ENCODE measurements around the gene KSR2. TPM values are rescaled to one million over a fixed set of nuclear protein-coding genes. Genes with fewer than 3 reads are reported as not detected.

KSR2 gene
- polyA plus RNA-seq, 1 experiment = not detected

DNA sequence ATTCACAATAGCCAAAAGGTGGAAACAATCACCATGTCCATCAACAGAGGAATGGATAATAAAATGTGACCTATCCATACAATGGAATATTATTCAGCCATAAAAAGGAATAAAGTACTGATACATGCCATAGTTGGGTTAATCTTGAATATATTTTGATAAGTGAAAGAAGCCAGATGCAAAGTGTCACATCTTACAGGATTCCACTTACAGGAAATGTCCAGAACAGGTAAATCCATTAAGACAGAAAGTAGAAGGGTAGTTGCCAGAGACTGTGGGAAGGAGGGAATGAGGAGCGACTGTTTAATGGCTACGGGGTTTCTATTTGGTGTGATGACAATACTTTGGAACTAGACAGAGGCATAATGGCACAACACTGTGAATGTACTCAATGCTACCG is 171.6 kb downstream of the KSR2 start:
- H3K4me3 ChIP-seq (ENCODE audit: low read depth, low read length) = no peak overlapping the region
- TF ChIP-seq, protein P1, sequence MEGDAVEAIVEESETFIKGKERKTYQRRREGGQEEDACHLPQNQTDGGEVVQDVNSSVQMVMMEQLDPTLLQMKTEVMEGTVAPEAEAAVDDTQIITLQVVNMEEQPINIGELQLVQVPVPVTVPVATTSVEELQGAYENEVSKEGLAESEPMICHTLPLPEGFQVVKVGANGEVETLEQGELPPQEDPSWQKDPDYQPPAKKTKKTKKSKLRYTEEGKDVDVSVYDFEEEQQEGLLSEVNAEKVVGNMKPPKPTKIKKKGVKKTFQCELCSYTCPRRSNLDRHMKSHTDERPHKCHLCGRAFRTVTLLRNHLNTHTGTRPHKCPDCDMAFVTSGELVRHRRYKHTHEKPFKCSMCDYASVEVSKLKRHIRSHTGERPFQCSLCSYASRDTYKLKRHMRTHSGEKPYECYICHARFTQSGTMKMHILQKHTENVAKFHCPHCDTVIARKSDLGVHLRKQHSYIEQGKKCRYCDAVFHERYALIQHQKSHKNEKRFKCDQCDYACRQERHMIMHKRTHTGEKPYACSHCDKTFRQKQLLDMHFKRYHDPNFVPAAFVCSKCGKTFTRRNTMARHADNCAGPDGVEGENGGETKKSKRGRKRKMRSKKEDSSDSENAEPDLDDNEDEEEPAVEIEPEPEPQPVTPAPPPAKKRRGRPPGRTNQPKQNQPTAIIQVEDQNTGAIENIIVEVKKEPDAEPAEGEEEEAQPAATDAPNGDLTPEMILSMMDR (IDR thresholded peaks at IDR 0.05; ENCODE audit: insufficient read depth, low read depth, low read length) = no peak
- no peak for DNase-seq (ENCODE audit: low read depth)
- H3K27me3 ChIP-seq (ENCODE audit: control insufficient read depth, insufficient read depth, low read length) = no peaks in the 10 kb centered on the region
- POLR2A ChIA-PET = no interaction called here
- CTCF ChIA-PET = interaction anchor here (0.6 to 1.5 kb wide), 2 partner anchors 22 to 40 kb away, joined by 3 read pairs; no protein-coding TSS in a partner anchor
- no peaks in the 10 kb centered on the region for H3K36me3 ChIP-seq (ENCODE audit: control insufficient read depth, insufficient read depth, low read length)

DNA sequence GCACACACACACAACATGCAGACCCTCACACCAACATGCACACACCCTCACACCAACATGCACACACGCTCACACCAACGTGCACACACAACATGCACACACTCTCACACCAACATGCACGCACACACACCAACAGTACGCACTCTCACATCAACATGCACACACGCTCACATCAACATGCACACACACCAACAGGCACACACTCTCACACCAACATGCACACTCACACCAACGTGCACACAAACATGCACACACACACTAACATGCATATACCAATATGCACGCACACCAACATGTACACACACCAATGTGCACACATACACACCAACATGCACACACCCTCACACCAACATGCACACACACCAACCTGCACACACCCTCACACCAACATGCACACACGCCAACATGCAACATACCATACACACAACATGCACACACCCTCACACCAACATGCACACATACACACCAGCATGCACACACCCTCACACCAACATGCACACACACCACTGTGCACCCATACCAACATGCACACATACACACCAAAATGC is 175.8 kb downstream of the KSR2 start:
- CTCF ChIA-PET = no interaction called here
- TF ChIP-seq, protein P1 (IDR thresholded peaks at IDR 0.05; ENCODE audit: insufficient read depth, low read depth, low read length) = no peak
- DNase-seq (ENCODE audit: low read depth) = no peak
- Histone ChIP-seq H3K27me3 (ENCODE audit: control insufficient read depth, insufficient read depth, low read length) (no peaks in the 10 kb centered on the region), H3K4me3 (ENCODE audit: low read depth, low read length) (no peak overlapping the region), H3K36me3 (ENCODE audit: control insufficient read depth, insufficient read depth, low read length) (no peaks in the 10 kb centered on the region)
- POLR2A ChIA-PET = no interaction called here

DNA sequence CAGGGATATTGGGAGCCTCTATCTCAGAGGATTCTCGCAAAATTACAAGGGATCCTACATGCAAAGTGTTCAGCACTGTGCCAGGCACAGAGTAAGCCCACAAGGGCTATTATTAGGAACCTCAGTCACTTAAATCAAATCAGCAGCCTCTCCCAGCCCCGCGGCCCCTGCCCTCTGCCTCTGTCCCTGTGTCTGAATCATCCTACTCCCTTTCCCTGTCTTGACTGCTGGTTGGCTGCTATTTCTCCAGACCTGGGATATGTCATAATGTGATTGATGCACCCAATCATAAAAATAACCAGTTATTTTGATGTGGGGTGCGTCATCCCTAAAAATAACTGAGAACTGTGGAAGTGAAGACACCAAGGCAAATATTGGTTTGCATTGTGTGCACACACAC is 176.3 kb downstream of the KSR2 start:
- CTCF ChIA-PET = no interaction called here
- no peaks in the 10 kb centered on the region for H3K27me3 ChIP-seq (ENCODE audit: control insufficient read depth, insufficient read depth, low read length)
- H3K4me3 ChIP-seq (ENCODE audit: low read depth, low read length) = no peak overlapping the region
- DNase-seq (ENCODE audit: low read depth) = no peak
- POLR2A ChIA-PET = no interaction called here
- TF ChIP-seq, protein P1 (IDR thresholded peaks at IDR 0.05; ENCODE audit: insufficient read depth, low read depth, low read length) = no peak
- no peaks in the 10 kb centered on the region for H3K36me3 ChIP-seq (ENCODE audit: control insufficient read depth, insufficient read depth, low read length)

DNA sequence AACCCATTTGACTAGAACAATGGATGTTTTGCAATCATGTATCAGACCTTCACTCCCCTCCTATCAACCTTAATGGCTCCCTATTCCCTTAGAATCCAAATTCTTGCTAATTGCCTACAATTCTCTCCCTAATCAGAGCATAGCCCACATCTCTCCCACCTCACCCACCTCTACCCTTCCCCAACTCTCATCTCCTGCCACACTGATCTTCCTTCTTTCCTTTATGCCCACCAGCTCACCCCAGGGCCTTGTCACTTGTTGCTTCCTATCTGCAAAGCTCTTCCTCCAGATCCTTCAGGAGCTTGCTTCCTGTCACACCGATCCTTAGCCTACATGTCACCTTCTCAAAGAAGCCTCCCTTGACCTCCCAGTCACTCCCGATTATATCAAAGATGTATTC is 177.8 kb downstream of the KSR2 start:
- TF ChIP-seq, protein P1 (IDR thresholded peaks at IDR 0.05; ENCODE audit: insufficient read depth, low read depth, low read length) = no peak
- H3K4me3 ChIP-seq (ENCODE audit: low read depth, low read length) = no peak overlapping the region
- no peak for DNase-seq (ENCODE audit: low read depth)
- no peaks in the 10 kb centered on the region for H3K27me3 ChIP-seq (ENCODE audit: control insufficient read depth, insufficient read depth, low read length)
- ChIA-PET POLR2A (no interaction called here), CTCF (interaction anchor here (0.6 kb wide), 1 partner anchor 66 kb away, joined by 3 read pairs; no protein-coding TSS in a partner anchor)
- H3K36me3 ChIP-seq (ENCODE audit: control insufficient read depth, insufficient read depth, low read length) = no peaks in the 10 kb centered on the region

DNA sequence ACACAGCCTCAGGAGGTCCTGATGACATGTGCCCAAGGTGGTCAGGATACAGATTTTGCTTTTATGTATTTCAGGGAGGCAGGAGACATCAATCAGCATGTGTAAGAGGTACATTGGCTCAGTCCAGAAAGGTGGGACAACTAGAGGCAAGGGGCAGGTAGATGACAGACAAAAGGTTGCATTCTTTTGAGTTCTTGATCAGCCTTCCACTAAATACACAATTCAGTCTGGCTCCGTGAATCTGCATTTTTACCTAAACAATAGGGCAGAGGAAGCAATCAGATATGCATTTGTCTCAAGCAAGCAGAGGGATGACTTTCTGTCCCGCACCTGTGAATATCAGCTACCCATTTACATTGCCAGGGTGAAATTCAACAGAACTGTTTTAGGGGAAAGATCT is 178.6 kb downstream of the KSR2 start:
- no peak for DNase-seq (ENCODE audit: low read depth)
- H3K36me3 ChIP-seq (ENCODE audit: control insufficient read depth, insufficient read depth, low read length) = no peaks in the 10 kb centered on the region
- H3K27me3 ChIP-seq (ENCODE audit: control insufficient read depth, insufficient read depth, low read length) = no peaks in the 10 kb centered on the region
- no peak overlapping the region for H3K4me3 ChIP-seq (ENCODE audit: low read depth, low read length)
- ChIA-PET POLR2A (no interaction called here), CTCF (no interaction called here)
- TF ChIP-seq, protein P1 (IDR thresholded peaks at IDR 0.05; ENCODE audit: insufficient read depth, low read depth, low read length) = no peak

All from BJ (cell line).